Spleen (tissue), 7 donors: ENCODE measurements around the gene BUD31.

Experiments used
- POLR2A ChIP-seq, 3 donors: fragments of 450-650 bp; IDR thresholded peaks; one replicate each; pipeline ENCODE4 v1.5.1; 2017; ENCODE audit warnings: antibody characterized with exemption in 3 of 3, mild to moderate bottlenecking in 1 of 3
- POLR2AphosphoS5 ChIP-seq, 3 donors: sonication (generic); formaldehyde crosslinking; IDR thresholded peaks; one replicate each; pipeline ENCODE4 v1.5.1; 2017; ENCODE audit warnings: antibody characterized with exemption in 3 of 3
- TF ChIP-seq, protein P1 (sequence below), 11 experiments: fragments of 200-600 bp in 7 of 11; fragments of 450-650 bp in 4 of 11; sonication (generic) in 4 of 11; IDR thresholded peaks in 8 of 11; conservative IDR thresholded peaks in 3 of 11; 1 replicate in 7 of 11; 2 replicates in 4 of 11; pipeline versions ENCODE4 v1.4.0 to v1.8.0; 2016 to 2021; ENCODE audit warnings: antibody characterized with exemption in 11 of 11, inconsistent platforms in 4 of 11, mild to moderate bottlenecking in 1 of 11
- donor health status: DM: no; HTN: no; CAD: no; lungs with moderate emphysema.
- donor health status: DM: no; HTN: no; CAD: no.
- donor health status: DM: no; HTN: no; CAD: no.

DNA sequence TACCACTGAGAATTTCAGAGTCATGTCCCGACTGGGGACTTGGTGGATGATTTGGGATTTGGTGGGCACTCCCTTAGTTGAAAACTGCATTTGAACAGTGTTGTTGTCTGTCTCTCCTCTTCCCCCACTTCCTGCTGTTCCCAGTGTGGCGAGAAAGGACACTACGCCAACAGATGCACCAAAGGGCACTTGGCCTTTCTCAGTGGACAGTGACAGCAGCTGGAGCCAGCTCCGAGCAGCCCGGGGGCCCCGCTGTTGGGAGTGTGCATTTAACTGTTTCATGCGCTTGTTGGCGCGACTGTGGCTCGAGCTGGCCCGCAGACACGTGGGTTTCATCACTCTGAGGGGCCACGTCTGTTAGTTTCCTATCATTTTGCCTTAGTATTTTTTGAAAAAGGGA is 47.5 kb downstream of the BUD31 start:
- TF ChIP-seq, protein P1, sequence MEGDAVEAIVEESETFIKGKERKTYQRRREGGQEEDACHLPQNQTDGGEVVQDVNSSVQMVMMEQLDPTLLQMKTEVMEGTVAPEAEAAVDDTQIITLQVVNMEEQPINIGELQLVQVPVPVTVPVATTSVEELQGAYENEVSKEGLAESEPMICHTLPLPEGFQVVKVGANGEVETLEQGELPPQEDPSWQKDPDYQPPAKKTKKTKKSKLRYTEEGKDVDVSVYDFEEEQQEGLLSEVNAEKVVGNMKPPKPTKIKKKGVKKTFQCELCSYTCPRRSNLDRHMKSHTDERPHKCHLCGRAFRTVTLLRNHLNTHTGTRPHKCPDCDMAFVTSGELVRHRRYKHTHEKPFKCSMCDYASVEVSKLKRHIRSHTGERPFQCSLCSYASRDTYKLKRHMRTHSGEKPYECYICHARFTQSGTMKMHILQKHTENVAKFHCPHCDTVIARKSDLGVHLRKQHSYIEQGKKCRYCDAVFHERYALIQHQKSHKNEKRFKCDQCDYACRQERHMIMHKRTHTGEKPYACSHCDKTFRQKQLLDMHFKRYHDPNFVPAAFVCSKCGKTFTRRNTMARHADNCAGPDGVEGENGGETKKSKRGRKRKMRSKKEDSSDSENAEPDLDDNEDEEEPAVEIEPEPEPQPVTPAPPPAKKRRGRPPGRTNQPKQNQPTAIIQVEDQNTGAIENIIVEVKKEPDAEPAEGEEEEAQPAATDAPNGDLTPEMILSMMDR (IDR thresholded peaks at IDR 0.05 in 8 of 11, conservative IDR thresholded peaks at IDR 0.05 in 3 of 11) = no peak
- TF ChIP-seq POLR2A (IDR thresholded peaks at IDR 0.05) (no peak), POLR2AphosphoS5 (IDR thresholded peaks at IDR 0.05) (no peak)
